ENCODE measurements around the gene ZNF223. TPM values are rescaled to one million over a fixed set of nuclear protein-coding genes. Genes with fewer than 3 reads are reported as not detected.

ZNF223 gene
- total and polyA plus RNA-seq, 12 donors: 2.3 to 5.4 (median 3.2) TPM

GRCh38 chr19:44111910-44112463 is 60.2 kb downstream of the ZNF223 start:
- Histone ChIP-seq H3K36me3 (peaks cover 0 to 41% (median 21%) of the 10 kb centered on the region in 9 donors), H3K4me1 (peaks cover 0 to 31% (median 19%) of the 10 kb centered on the region in 9 donors), H3K27ac (no peak overlapping the region), H3K27me3 (no peaks in the 10 kb centered on the region), H3K4me3 (peak overlapping the region in 9 of 10 donors; percentile 56 to 85 (median 74)), H3K9me3 (peaks cover 0 to 52% (median 30%) of the 10 kb centered on the region in 11 donors)
- no peak for TF ChIP-seq CTCF (IDR thresholded peaks at IDR 0.05)
- intact Hi-C loops (cut with DNase I): loop anchor here in 7 of 10 donors (2.0 to 10.0 kb wide), 14 partner anchors 17 to 193 kb away; partner anchors contain the start of genes ZNF226 (in 3 of the 7), ZNF235 (in 3 of the 7), ZNF223 (in 2 of the 7) and ZNF224 (in 2 of the 7)
- 9 to 11% methylated on average over 17 of the region's 17 CpGs for WGBS, 2 donors
- peak in 1 of 8 donors; percentile 45 for ATAC-seq
- no peak for DNase-seq

- 0% methylated on average over 11 of the region's 11 CpGs for WGBS, 2 donors
Observed at GRCh38 chr19:44112802-44113137, 60.9 kb downstream of the ZNF223 start.

GRCh38 chr19:44113138-44113783 is 61.4 kb downstream of the ZNF223 start, which contains the start of gene ZNF225:
ZNF225 (plus strand) TSS chr19:44113399; CDS start chr19:44115828, 2,429 bp downstream.
- DNase-seq (peak; percentile 87 to 99), ATAC-seq (peak; percentile 98 to 100 (median 99))
- Histone ChIP-seq H3K4me1 (peaks cover 0 to 31% (median 19%) of the 10 kb centered on the region in 9 donors), H3K36me3 (peaks cover 0 to 41% (median 23%) of the 10 kb centered on the region in 9 donors), H3K27me3 (no peaks in the 10 kb centered on the region), H3K9me3 (peaks cover 0 to 40% (median 18%) of the 10 kb centered on the region in 11 donors), H3K4me3 (peak within 1 kb of the TSS; percentile 44 to 85 (median 73)), H3K27ac (peak within 1 kb of the TSS in 9 of 10 donors; percentile 37 to 88 (median 84))
- peak in 2 of 9 donors; percentile 4 to 24 for TF ChIP-seq CTCF (IDR thresholded peaks at IDR 0.05)
- WGBS, 2 donors: 0 to 1% methylated on average over 44 of the region's 44 CpGs
- intact Hi-C loops (cut with DNase I): loop anchor here in 8 of 10 donors (1.0 to 10.0 kb wide), 19 partner anchors 18 to 192 kb away; partner anchors contain the start of genes ZNF224 (in 3 of the 8), ZNF226 (in 3 of the 8), ZNF235 (in 3 of the 8) and ZNF155 (in 2 of the 8)

More at GRCh38 chr19:44112802-44113137, 60.9 kb downstream of the ZNF223 start:
- peak overlapping the region in 9 of 10 donors; percentile 25 to 88 (median 71) for H3K27ac ChIP-seq
- DNase-seq (no peak), ATAC-seq (peak in 1 of 8 donors; percentile 15)
- peaks cover 0 to 44% (median 23%) of the 10 kb centered on the region in 11 donors for H3K9me3 ChIP-seq
- peak overlapping the region; percentile 44 to 85 (median 73) for H3K4me3 ChIP-seq
- peaks cover 0 to 31% (median 19%) of the 10 kb centered on the region in 9 donors for H3K4me1 ChIP-seq
- intact Hi-C loops (cut with DNase I): loop anchor here in 8 of 10 donors (1.0 to 10.0 kb wide), 19 partner anchors 17 to 192 kb away; partner anchors contain the start of genes ZNF224 (in 3 of the 8), ZNF226 (in 3 of the 8), ZNF235 (in 3 of the 8) and ZNF155 (in 2 of the 8)
- H3K36me3 ChIP-seq: peaks cover 0 to 41% (median 21%) of the 10 kb centered on the region in 9 donors
- H3K27me3 ChIP-seq: no peaks in the 10 kb centered on the region
- no peak for TF ChIP-seq CTCF (IDR thresholded peaks at IDR 0.05)
